ENCODE results near the gene YOD1. TPM values are rescaled to one million over a fixed set of nuclear protein-coding genes. Genes with fewer than 3 reads are reported as not detected.
A peak's percentile ranks its signal among the peaks of the same experiment; 100 is the strongest.

The YOD1 gene
- total and polyA plus RNA-seq, 8 donors, result 1.1 to 4.0 (median 2.3) TPM

DNA sequence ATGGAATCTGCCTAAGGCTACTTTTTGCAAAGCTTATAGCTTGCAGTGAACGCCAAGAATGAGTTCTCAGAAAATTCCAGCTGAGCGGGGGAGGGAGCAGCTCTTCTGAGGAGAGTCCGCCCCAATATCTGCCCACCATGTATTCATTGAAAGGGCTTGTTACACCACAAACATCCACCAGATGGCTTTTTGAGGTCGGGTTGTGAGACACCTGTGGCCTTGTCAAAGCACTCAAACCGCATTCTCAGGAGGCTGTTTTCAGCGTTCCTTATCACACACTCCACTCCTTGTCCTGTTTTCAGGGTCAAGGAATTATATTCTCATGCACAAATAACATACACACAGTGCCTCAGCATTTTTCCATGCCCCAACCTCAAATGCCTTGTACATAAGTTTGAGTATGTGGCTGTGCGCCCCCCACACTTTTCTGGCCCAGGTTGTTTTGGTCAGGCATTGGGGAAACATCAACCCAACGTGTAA lies 33.7 kb upstream of the YOD1 start:
- Histone ChIP-seq H3K27me3 (no peaks in the 10 kb centered on the region), H3K27ac (no peak overlapping the region), H3K9me3 (no peaks in the 10 kb centered on the region), H3K4me3 (no peak overlapping the region), H3K36me3 (no peaks in the 10 kb centered on the region), H3K4me1 (peaks cover 9 to 26% (median 15%) of the 10 kb centered on the region in 3 donors)
- TF ChIP-seq, protein P1, sequence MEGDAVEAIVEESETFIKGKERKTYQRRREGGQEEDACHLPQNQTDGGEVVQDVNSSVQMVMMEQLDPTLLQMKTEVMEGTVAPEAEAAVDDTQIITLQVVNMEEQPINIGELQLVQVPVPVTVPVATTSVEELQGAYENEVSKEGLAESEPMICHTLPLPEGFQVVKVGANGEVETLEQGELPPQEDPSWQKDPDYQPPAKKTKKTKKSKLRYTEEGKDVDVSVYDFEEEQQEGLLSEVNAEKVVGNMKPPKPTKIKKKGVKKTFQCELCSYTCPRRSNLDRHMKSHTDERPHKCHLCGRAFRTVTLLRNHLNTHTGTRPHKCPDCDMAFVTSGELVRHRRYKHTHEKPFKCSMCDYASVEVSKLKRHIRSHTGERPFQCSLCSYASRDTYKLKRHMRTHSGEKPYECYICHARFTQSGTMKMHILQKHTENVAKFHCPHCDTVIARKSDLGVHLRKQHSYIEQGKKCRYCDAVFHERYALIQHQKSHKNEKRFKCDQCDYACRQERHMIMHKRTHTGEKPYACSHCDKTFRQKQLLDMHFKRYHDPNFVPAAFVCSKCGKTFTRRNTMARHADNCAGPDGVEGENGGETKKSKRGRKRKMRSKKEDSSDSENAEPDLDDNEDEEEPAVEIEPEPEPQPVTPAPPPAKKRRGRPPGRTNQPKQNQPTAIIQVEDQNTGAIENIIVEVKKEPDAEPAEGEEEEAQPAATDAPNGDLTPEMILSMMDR (IDR thresholded peaks at IDR 0.05), result peak; percentile 44 to 61 (median 48)
- ATAC-seq, result peak; percentile 63 to 77 (median 73)
- DNase-seq, result peak in 4 of 6 donors; percentile 28 to 69 (median 51)
- FAIRE-seq, result no peak
- intact Hi-C loops (cut with DNase I), result loop anchor here in 2 of 3 donors (5.0 to 10.0 kb wide), 3 partner anchors 240 to 320 kb away; partner anchors contain the start of gene CD55 (in 1 of the 2)
- 18 to 19% methylated on average over 8 of the region's 8 CpGs for WGBS, 2 donors

DNA sequence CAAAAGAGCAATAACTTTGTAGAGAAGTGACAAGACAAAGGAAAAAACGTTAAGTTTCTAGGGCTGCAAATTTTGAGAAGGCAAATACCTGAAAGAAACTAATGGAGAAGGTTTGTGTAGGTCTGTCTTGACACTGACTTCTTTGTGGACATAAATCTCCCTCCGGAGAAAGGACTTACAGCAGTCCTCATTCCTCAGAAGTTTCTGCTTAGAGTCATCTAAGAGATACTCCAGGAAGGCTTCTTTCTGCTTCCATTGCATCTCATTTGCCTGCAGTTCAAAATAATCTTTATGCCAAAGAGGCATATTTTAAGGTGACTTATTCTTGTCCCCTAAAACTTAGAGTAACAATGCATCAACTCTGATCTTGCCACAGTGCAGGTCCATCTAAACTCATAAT lies 33.2 kb upstream of the YOD1 start:
- ATAC-seq, result no peak
- no peak for DNase-seq
- TF ChIP-seq, protein P1 (IDR thresholded peaks at IDR 0.05), result no peak
- no peaks in the 10 kb centered on the region for H3K36me3 ChIP-seq
- WGBS, 2 donors, result 32 to 50% methylated on average over 2 of the region's 2 CpGs
- no peaks in the 10 kb centered on the region for H3K27me3 ChIP-seq
- FAIRE-seq, result no peak
- intact Hi-C loops (cut with DNase I), result loop anchor here in 1 of 3 donors (10.0 kb wide), 2 partner anchors 241 to 321 kb away; partner anchors contain the start of gene CD55
- H3K9me3 ChIP-seq, result no peaks in the 10 kb centered on the region
- no peak overlapping the region for H3K4me3 ChIP-seq
- H3K27ac ChIP-seq, result no peak overlapping the region
- peaks cover 9 to 21% (median 10%) of the 10 kb centered on the region in 3 donors for H3K4me1 ChIP-seq

DNA sequence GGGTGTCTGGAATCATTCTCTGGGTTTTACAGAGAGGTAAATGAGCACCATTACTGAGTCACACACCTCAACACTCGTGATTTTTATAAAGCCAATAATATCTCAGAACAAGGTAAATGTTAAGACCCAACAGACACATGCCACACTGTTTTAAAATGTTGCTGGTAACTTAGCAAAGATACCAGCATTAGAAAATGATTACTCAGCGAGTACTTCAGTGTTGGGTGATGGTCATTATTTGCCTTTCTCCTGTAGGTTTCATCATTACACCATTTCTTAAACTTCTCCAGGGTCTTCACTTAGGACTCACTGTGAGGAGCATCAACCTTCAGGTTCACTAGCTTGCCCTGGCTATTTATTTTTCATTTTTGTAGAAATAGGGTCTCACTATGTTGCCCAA lies 30.8 kb upstream of the YOD1 start:
- Histone ChIP-seq H3K4me1 (peaks cover 0 to 6% (median 0%) of the 10 kb centered on the region in 3 donors), H3K9me3 (no peaks in the 10 kb centered on the region), H3K4me3 (no peak overlapping the region), H3K36me3 (no peaks in the 10 kb centered on the region), H3K27ac (no peak overlapping the region), H3K27me3 (no peaks in the 10 kb centered on the region)
- 71 to 78% methylated on average over 2 of the region's 2 CpGs for WGBS, 2 donors
- intact Hi-C loops (cut with DNase I), result loop anchor here in 1 of 3 donors (10.0 kb wide), 2 partner anchors 243 to 323 kb away; partner anchors contain the start of gene CD55
- ATAC-seq, result no peak
- no peak for FAIRE-seq
- no peak for DNase-seq
- TF ChIP-seq, protein P1 (IDR thresholded peaks at IDR 0.05), result no peak

DNA sequence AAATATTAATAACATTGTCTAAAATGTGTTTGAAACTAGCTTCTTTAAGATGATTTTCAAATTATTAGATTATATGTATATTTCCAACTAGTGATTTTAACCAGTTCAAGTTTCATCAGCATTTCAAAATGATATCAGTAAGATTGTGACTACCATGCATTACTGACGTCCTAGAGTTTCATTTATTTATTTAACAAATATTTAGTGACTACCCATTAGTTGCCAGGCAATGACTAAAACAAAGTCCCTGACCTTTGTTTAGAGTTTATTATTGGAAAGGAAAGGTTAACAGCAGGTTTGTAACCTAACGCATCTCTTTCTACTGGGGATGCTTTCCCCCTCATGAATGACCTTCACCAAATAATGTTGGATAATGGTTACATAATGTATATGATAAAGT lies 30.1 kb upstream of the YOD1 start:
- DNase-seq (no peak), ATAC-seq (no peak), FAIRE-seq (peak; percentile 37)
- Histone ChIP-seq H3K4me1 (peaks cover 0 to 6% (median 0%) of the 10 kb centered on the region in 3 donors), H3K9me3 (no peaks in the 10 kb centered on the region), H3K27me3 (no peaks in the 10 kb centered on the region), H3K36me3 (no peaks in the 10 kb centered on the region), H3K4me3 (no peak overlapping the region), H3K27ac (no peak overlapping the region)
- WGBS, 2 donors, result 30 to 32% methylated on average over 2 of the region's 2 CpGs
- intact Hi-C loops (cut with DNase I), result loop anchor here in 1 of 3 donors (10.0 kb wide), 2 partner anchors 244 to 324 kb away; partner anchors contain the start of gene CD55
- TF ChIP-seq, protein P1 (IDR thresholded peaks at IDR 0.05), result no peak

DNA sequence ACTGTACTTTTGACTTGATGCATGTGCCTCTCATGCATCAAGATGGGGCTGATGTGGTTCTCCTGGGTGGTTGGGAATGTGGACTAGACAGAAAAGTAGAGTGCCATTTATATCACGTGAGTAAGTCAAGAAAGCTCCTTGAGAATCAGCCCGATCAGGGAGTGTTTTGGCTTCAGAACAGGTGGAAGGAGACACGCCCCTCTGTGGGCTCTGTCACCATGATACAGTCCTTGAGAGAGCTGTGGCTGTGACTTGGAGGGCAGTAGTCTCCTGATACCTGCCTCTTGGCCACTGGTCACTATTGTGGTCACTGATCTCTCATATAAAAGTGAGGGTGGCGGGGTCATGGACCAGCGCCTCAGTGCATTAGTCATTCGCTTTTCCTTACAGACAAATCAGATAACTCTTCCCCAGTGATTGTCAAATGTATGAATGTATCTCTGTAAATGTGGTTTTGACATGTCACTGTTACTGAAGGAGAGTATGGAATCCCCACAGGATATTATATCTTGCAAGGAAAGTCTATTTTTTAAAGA lies 28.8 kb upstream of the YOD1 start:
- H3K27me3 ChIP-seq, result no peaks in the 10 kb centered on the region
- H3K4me1 ChIP-seq, result peaks cover 0 to under 1% (median 0%) of the 10 kb centered on the region in 3 donors
- no peaks in the 10 kb centered on the region for H3K36me3 ChIP-seq
- ATAC-seq (no peak), DNase-seq (no peak), FAIRE-seq (no peak)
- H3K27ac ChIP-seq, result no peak overlapping the region
- 83 to 85% methylated on average over 6 of the region's 6 CpGs for WGBS, 2 donors
- no peaks in the 10 kb centered on the region for H3K9me3 ChIP-seq
- TF ChIP-seq, protein P1 (IDR thresholded peaks at IDR 0.05), result no peak
- intact Hi-C loops (cut with DNase I), result loop anchor here in 1 of 3 donors (10.0 kb wide), 2 partner anchors 245 to 325 kb away; partner anchors contain the start of gene CD55
- no peak overlapping the region for H3K4me3 ChIP-seq
